D721Med (cell line): Measurements from ENCODE around the gene TMEM184C.

ENCODE experiments used
- DNase-seq: peaks from one replicate; pipeline ENCODE4 v3.0.0; 2011; ENCODE audit warnings: low spot score; ENCODE audit not compliant: insufficient read length
- FAIRE-seq: peaks from 2 replicates; lab custom pipeline; 2011; peaks lifted over from hg19 to GRCh38; lab: Jason Lieb, UNC
- TF ChIP-seq, protein P1 (sequence below): IDR thresholded peaks from 2 replicates; pipeline ENCODE4 v1.5.1; 2012; ENCODE audit warnings: mild to moderate bottlenecking, control low read depth; ENCODE audit not compliant: insufficient read depth; ENCODE audit errors: missing control alignments

TMEM184C gene

DNA sequence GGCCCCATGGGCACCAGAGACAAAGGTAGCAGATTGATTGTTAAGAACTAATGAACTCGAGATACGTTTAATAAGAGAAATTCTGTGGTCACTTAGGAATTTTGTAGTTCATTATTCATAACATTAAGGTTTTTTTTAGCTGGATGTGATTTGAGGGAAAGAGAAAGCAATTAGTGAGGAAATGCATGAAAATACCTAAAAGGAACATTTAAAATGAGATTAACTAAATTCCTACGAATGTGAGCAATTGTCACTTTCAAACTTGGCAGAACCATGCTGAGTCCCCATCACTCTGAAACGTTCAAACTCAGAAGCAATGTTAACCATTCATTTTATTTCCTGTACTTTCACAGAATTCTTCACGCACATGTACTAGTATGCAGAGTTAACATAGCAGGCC, 60.9 kb downstream of the TMEM184C start:
- TF ChIP-seq, protein P1, sequence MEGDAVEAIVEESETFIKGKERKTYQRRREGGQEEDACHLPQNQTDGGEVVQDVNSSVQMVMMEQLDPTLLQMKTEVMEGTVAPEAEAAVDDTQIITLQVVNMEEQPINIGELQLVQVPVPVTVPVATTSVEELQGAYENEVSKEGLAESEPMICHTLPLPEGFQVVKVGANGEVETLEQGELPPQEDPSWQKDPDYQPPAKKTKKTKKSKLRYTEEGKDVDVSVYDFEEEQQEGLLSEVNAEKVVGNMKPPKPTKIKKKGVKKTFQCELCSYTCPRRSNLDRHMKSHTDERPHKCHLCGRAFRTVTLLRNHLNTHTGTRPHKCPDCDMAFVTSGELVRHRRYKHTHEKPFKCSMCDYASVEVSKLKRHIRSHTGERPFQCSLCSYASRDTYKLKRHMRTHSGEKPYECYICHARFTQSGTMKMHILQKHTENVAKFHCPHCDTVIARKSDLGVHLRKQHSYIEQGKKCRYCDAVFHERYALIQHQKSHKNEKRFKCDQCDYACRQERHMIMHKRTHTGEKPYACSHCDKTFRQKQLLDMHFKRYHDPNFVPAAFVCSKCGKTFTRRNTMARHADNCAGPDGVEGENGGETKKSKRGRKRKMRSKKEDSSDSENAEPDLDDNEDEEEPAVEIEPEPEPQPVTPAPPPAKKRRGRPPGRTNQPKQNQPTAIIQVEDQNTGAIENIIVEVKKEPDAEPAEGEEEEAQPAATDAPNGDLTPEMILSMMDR = no peak
- no peak for DNase-seq
- no peak for FAIRE-seq

DNA sequence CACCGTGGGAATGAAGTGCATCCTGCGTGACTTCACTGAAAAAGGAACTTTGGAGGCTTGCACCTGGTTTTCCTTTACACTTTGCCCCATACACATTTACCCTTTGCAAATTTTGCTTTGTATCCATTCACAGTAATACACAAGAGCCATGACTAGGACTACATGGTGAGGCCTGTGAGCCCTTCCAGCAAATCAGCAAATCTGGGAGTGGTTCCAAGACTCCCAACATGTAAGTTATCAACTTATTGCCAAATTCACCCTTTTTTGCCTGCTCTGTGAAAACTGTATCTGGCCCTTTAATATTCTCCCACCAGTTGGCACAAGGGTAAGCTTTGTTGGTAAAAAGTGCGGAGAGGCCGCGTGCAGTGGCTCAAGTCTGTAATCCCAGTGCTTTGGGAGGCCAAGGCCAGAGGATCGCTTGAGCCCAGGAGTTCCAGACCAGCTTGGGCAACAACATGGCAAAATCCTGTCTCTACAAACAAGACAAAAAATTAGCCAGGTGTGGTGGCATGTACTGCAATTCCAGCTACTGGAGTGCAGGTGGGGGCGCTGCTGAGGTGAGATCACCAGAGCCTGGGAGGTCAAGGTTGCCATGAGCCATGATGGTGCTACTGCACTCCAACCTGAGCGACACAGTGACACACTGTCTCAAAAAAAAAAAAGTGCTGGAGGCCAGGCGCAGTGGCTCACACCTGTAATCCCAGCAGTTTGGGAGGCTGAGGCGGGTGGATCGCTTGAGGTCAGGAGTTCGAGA, 61.8 kb downstream of the TMEM184C start:
- no peak for DNase-seq
- TF ChIP-seq, protein P1 = no peak
- FAIRE-seq = no peak

DNA sequence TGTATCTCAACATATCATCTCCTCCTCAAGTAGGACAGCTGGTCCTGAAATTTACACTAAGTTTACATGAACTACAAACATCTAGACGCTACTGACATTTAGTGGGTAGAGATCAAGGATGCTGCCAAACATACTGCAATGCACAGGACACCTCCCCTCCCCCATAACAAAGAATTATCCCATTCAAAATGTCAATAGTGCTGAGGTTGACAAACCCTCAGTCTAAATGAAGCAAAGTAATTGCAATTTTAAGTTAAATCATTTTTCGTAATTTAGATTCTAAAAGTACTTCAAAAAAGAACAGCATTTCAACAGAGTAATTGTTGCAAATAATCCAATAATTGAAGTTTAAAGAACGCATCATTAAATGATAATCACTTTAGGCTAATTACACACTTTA, 65.6 kb downstream of the TMEM184C start:
- FAIRE-seq = no peak
- TF ChIP-seq, protein P1 = no peak
- DNase-seq = no peak

DNA sequence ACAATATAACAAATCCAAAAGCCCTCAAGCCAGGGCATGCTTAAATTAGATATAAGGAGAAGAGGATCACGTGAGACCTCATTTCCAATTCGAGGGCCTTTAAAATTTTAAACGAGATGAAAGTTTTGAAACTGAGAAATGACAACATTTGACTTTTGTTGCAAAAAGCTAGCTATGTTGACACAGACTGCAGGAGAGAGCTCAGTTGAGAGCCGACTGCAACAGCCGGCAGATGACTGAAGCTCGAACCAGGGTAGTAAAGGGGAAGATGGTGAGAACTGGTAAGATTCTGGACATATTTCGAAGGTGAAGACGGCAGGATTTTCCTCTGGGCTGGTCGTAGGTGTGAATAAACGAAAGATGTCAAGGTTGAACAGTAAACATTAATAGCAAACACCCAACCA, 66.0 kb downstream of the TMEM184C start:
- FAIRE-seq = no peak

DNA sequence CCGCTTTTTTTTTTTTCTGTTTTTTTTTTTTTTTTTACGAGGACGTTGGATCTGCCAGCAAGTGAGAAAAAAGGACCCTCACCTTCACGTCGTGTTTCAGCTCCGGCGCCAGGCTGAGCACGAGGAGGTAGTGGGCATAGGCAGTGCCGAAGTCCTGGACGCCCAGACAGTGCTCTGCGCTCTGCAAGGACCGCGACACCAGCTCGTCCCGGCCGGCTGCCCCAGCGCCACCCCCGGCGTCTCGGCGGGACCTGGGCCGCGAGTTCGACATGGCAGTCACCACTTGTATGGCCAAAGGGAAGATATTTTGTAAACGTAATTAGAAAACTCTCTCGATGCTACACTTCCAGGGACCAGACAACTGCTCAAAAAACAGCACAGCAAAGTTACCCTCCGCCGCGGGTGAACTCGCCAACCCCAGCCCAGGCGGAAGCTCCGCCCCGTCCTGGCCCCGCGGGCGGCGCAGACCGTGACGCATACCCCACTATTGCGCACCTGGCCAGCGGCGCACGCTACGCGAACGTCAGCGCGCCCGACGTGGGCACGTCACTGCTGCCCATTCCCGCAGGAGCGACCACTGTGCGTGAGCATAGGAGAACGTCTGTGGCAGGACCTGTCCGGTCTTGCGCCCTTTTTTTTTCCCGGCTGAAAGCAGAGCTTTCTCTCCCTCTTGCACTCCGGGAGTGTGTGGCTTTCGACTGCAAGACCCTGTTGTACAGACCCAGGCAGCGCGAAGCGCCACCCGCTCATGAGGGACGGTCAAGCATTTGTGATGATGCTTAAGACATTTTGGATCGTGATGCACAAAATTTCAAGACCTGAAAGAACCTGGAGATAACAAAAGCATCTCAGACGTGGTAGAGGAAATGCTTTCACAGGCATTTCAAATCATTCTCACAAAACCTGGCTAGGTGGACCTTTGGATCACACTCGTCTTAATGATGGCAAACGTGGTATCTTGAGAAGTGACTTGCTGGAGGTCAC, 66.8 kb downstream of the TMEM184C start, which contains the start of gene PRMT9:
Gene PRMT9, minus strand, starts transcription at position 447 of the 984 bp plus-strand sequence. Its CDS starts 176 bp downstream, at position 271.
- TF ChIP-seq, protein P1 = no peak
- FAIRE-seq = no peak
- DNase-seq = peak; percentile 86

More for the DNA sequence above, 66.0 kb downstream of the TMEM184C start:
- no peak for DNase-seq
- TF ChIP-seq, protein P1 = no peak

DNA sequence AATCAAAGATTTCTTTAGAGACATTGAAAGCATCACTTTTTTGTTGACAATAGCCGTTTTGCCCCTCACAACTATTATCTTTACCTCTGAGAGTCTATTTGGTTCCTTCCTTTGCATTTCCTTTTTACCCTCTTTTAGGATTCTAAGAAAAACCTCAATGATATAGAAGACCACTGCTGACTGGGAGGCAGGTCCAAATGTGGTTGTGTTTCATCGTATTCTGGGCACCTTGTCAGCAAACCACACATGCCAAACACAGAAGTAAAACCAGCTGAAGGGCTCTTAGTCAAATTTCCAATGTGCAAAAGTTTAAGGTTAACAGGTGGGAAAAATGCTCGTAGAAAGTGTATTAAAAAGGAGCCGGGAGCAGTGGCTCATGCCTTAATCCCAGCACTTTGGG, 71.9 kb downstream of the TMEM184C start:
- DNase-seq (no peak), FAIRE-seq (no peak)
- TF ChIP-seq, protein P1 = no peak
